NAMALWA (cell line): Measurements from ENCODE around the gene ARHGEF39.

ENCODE experiments used
- DNase-seq: peaks from one replicate; pipeline ENCODE4 v3.0.0-alpha.2; 2015; ENCODE audit warnings: low spot score

Gene ARHGEF39

GRCh38 chr9:35618854-35619799 is 45.9 kb downstream of the ARHGEF39 start:
- DNase-seq = peak; percentile 96

GRCh38 chr9:35618325-35618727 is 46.7 kb downstream of the ARHGEF39 start, which contains the start of gene CD72:
Gene CD72 (minus strand): TSS chr9:35618413. CDS start chr9:35618303, 110 bp downstream.
- peak; percentile 88 for DNase-seq

GRCh38 chr9:35617548-35617947 is 47.4 kb downstream of the ARHGEF39 start:
- DNase-seq = no peak

- DNase-seq = peak; percentile 73
These were observed 48.1 kb downstream of the ARHGEF39 start for GRCh38 chr9:35616681-35617459.

GRCh38 chr9:35615981-35616680 is 48.9 kb downstream of the ARHGEF39 start:
- peak; percentile 42 for DNase-seq

- no peak for DNase-seq
These were observed 52.2 kb downstream of the ARHGEF39 start for GRCh38 chr9:35612843-35613242.

GRCh38 chr9:35612066-35612465 is 52.9 kb downstream of the ARHGEF39 start:
- peak; percentile 3 for DNase-seq

GRCh38 chr9:35611230-35611797 is 53.7 kb downstream of the ARHGEF39 start:
- DNase-seq = peak; percentile 80

GRCh38 chr9:35609820-35610163 is 55.2 kb downstream of the ARHGEF39 start:
- no peak for DNase-seq
